GM21360 (cell line): ENCODE data around the gene OR9Q1.

Experiments used
- ATAC-seq: cut with Tn5 transposase; IDR thresholded peaks from one replicate; pipeline ENCODE4 v1.9.1; 2021; ENCODE audit warnings: mild to moderate bottlenecking, moderate library complexity; ENCODE audit not compliant: unreplicated experiment

The OR9Q1 gene

GRCh38 chr11:58227956-58228615 is 204.4 kb downstream of the OR9Q1 start:
- ATAC-seq: no peak
